Upper lobe of left lung (tissue), 6 donors: Measurements from ENCODE around the gene OR52D1. TPM values are rescaled to one million over a fixed set of nuclear protein-coding genes. Genes with fewer than 3 reads are reported as not detected.
A peak's percentile ranks its signal among the peaks of the same experiment; 100 is the strongest.

Experiments used
- ATAC-seq, 2 donors: fragments of 200-7000 bp; cut with Tn5 transposase; one replicate each; pipeline ENCODE4 v1.9.1; 2022; ENCODE audit warnings: mild to moderate bottlenecking in 2 of 2, moderate library complexity in 2 of 2; ENCODE audit not compliant: low FRiP score in 2 of 2
- DNase-seq, 2 donors: peaks; one replicate each; pipeline ENCODE4 v3.0.0-alpha.2; 2019 to 2020
- H3K27ac ChIP-seq, 4 donors: fragments of 200-600 bp; sonication (generic); one replicate each; pipeline ENCODE4 v1.5.1; 2016 to 2019
- H3K27me3 ChIP-seq, 4 donors: fragments of 200-600 bp; sonication (generic); one replicate each; pipeline ENCODE4 v1.5.1; 2017 to 2019
- H3K36me3 ChIP-seq, 4 donors: fragments of 200-600 bp; sonication (generic); one replicate each; pipeline ENCODE4 v1.5.1; 2016 to 2019
- H3K4me1 ChIP-seq, 4 donors: fragments of 200-600 bp; sonication (generic); one replicate each; pipeline ENCODE4 v1.5.1; 2018 to 2019
- H3K4me3 ChIP-seq, 4 donors: fragments of 200-600 bp; sonication (generic); one replicate each; pipeline ENCODE4 v1.5.1; 2017 to 2019; ENCODE audit warnings: mild to moderate bottlenecking in 2 of 4, moderate library complexity in 1 of 4
- H3K9me3 ChIP-seq, 4 donors: fragments of 200-600 bp; sonication (generic); one replicate each; pipeline ENCODE4 v1.5.1; 2018 to 2019
- EP300 ChIP-seq, 4 donors: sonication (generic); formaldehyde crosslinking; IDR thresholded peaks; one replicate each; pipeline ENCODE4 v1.5.1; 2017; ENCODE audit warnings: antibody characterized with exemption in 4 of 4, control low read depth in 2 of 4
- POLR2A ChIP-seq, 4 donors: fragments of 450-650 bp; IDR thresholded peaks; one replicate each; pipeline ENCODE4 v1.5.1; 2016 to 2017; ENCODE audit warnings: antibody characterized with exemption in 4 of 4, mild to moderate bottlenecking in 2 of 4
- POLR2AphosphoS5 ChIP-seq, 2 donors: sonication (generic); formaldehyde crosslinking; IDR thresholded peaks; one replicate each; pipeline ENCODE4 v1.5.1; 2017; ENCODE audit warnings: antibody characterized with exemption in 2 of 2
- WGBS, 2 donors: methylation state at CpG; one replicate each; pipeline ENCODE4 v1.1.5; 2017 to 2018; 5-methylcytosine and 5-hydroxymethylcytosine counted together
- total RNA-seq, 6 donors: library from RNA; depleted of rRNA in 4 of 6; stranded (reverse); fragments of >200 nt in 4 of 6; gene quantifications; one replicate each; pipeline versions ENCODE4 v1.1.0 to v1.2.1, GENCODE V29; 2016 to 2021
- TF ChIP-seq, protein P1 (sequence below), 6 experiments: fragments of 450-650 bp in 4 of 6; fragments of 200-600 bp in 2 of 6; sonication (generic) in 2 of 6; IDR thresholded peaks; one replicate each; pipeline ENCODE4 v1.5.1; 2016 to 2019; ENCODE audit warnings: antibody characterized with exemption in 6 of 6
- donor health status: DM: no; HTN: no; CAD: no; lungs with moderate emphysema.
- donor health status: DM: no; HTN: yes; CAD: no; lungs with severe emphysema.

Gene OR52D1
- total RNA-seq, 6 donors from 2014 or later: not detected

DNA sequence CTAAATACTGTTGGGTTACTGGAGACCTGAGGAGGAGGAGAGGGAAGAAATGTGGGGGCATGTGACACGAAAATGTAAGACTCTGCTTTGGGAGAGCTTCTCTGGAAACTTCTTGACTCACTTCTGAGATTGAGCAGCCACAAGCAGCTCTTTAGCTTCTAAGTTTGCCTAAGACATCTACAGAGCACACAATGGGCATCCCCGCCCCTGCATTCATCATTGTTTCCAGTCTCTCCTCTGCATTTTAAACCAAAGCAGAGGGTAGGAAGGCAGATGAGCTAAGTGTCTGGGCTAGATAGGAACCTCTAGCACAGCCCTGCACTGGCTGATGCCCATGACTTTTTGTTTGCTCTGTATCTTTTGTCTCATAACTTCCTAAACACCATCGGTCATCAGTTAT lies 2.1 kb upstream of the OR52D1 start:
- Histone ChIP-seq H3K36me3 (no peaks in the 10 kb centered on the region), H3K9me3 (no peaks in the 10 kb centered on the region), H3K27ac (no peak overlapping the region), H3K27me3 (no peaks in the 10 kb centered on the region), H3K4me3 (no peak overlapping the region), H3K4me1 (no peaks in the 10 kb centered on the region)
- DNase-seq (no peak), ATAC-seq (peak in 1 of 2 donors; percentile 26)
- WGBS, 2 donors: 68 to 74% methylated on average over 3 of the region's 3 CpGs
- no peak for TF ChIP-seq EP300 (IDR thresholded peaks at IDR 0.05)
- no peak for TF ChIP-seq POLR2AphosphoS5 (IDR thresholded peaks at IDR 0.05)
- TF ChIP-seq, protein P1, sequence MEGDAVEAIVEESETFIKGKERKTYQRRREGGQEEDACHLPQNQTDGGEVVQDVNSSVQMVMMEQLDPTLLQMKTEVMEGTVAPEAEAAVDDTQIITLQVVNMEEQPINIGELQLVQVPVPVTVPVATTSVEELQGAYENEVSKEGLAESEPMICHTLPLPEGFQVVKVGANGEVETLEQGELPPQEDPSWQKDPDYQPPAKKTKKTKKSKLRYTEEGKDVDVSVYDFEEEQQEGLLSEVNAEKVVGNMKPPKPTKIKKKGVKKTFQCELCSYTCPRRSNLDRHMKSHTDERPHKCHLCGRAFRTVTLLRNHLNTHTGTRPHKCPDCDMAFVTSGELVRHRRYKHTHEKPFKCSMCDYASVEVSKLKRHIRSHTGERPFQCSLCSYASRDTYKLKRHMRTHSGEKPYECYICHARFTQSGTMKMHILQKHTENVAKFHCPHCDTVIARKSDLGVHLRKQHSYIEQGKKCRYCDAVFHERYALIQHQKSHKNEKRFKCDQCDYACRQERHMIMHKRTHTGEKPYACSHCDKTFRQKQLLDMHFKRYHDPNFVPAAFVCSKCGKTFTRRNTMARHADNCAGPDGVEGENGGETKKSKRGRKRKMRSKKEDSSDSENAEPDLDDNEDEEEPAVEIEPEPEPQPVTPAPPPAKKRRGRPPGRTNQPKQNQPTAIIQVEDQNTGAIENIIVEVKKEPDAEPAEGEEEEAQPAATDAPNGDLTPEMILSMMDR (IDR thresholded peaks at IDR 0.05): no peak
- TF ChIP-seq POLR2A (IDR thresholded peaks at IDR 0.05): no peak

DNA sequence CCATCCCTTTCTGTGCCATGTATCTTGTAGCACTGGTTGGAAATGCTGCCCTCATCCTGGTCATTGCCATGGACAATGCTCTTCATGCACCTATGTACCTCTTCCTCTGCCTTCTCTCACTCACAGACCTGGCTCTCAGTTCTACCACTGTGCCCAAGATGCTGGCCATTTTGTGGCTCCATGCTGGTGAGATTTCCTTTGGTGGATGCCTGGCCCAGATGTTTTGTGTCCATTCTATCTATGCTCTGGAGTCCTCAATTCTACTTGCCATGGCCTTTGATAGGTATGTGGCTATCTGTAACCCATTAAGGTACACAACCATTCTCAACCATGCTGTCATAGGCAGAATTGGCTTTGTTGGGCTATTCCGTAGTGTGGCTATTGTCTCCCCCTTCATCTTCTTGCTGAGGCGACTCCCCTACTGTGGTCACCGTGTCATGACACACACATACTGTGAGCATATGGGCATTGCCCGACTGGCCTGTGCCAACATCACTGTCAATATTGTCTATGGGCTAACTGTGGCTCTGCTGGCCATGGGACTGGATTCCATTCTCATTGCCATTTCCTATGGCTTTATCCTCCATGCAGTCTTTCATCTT lies 414 bp downstream of the OR52D1 start:
- ATAC-seq: peak in 1 of 2 donors; percentile 16
- no peaks in the 10 kb centered on the region for H3K27me3 ChIP-seq
- WGBS, 2 donors: 94 to 100% methylated on average over 4 of the region's 4 CpGs
- no peak for DNase-seq
- TF ChIP-seq POLR2AphosphoS5 (IDR thresholded peaks at IDR 0.05) (no peak), POLR2A (IDR thresholded peaks at IDR 0.05) (no peak), EP300 (IDR thresholded peaks at IDR 0.05) (no peak)
- TF ChIP-seq, protein P1 (IDR thresholded peaks at IDR 0.05): no peak
- no peaks in the 10 kb centered on the region for H3K4me1 ChIP-seq
- H3K9me3 ChIP-seq: no peaks in the 10 kb centered on the region
- no peaks in the 10 kb centered on the region for H3K36me3 ChIP-seq
- H3K4me3 ChIP-seq: no peak overlapping the region
- no peak overlapping the region for H3K27ac ChIP-seq

DNA sequence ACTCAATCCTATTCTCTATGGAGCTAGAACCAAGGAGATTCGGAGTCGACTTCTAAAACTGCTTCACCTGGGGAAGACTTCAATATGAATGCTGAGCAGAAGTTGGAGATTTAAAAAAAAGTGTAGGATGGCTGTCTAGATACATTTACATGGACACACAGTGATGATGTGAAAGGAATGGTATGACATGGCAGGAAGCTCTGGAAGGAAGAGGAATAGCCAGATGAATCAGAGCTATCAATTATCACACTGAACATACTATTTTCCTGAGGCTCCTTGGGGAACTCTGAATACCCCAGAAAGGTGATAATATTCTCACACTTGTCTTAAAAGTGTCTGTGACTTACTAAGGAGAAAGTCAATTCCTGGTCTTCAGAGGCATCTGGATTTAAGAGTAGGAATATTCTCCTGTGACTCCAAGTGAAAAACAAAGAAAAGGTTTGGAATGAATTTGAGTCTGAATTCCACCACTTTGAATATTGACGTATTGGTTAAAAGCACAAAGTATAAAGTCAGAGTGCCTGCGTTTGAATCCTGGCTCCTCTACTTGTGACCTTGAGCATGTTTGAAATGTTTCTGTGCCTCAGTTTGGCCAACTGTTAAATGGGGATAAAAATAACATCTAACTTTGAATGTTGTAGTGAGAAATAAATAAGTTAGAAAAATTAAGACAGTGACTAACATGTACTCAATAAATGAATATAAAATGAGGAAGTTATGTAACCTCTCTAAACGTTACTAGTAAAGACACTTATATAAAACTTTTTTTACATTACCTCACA lies 1.3 kb downstream of the OR52D1 start:
- ATAC-seq: no peak
- 50 to 53% methylated on average over 5 of the region's 5 CpGs for WGBS, 2 donors
- H3K36me3 ChIP-seq: no peaks in the 10 kb centered on the region
- TF ChIP-seq POLR2A (IDR thresholded peaks at IDR 0.05) (no peak), EP300 (IDR thresholded peaks at IDR 0.05) (no peak), POLR2AphosphoS5 (IDR thresholded peaks at IDR 0.05) (no peak)
- TF ChIP-seq, protein P1 (IDR thresholded peaks at IDR 0.05): no peak
- H3K27me3 ChIP-seq: no peaks in the 10 kb centered on the region
- H3K27ac ChIP-seq: no peak overlapping the region
- no peaks in the 10 kb centered on the region for H3K4me1 ChIP-seq
- no peak for DNase-seq
- H3K4me3 ChIP-seq: no peak overlapping the region
- no peaks in the 10 kb centered on the region for H3K9me3 ChIP-seq

DNA sequence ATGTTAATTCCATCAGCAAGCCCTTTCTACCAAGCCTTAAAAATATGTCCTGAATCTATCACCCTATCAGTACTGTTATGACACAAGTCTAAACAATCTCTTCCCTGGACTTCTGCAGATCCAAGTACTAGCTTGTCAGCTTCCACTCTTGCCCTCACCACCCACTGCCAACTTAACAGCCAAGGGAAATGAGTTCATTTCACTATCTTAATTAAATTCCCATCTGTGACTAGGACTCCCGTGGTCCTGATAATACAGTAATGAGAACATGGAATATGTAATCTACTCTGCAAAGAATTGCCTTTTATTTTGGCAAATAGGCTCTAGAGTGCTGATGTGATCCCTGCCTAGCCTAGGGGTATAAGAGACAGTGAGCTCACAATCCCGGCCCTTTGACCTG lies 11.2 kb downstream of the OR52D1 start:
- H3K4me1 ChIP-seq: no peaks in the 10 kb centered on the region
- 54 to 67% methylated on average over 2 of the region's 2 CpGs for WGBS, 2 donors
- no peaks in the 10 kb centered on the region for H3K36me3 ChIP-seq
- H3K9me3 ChIP-seq: no peaks in the 10 kb centered on the region
- no peak for ATAC-seq
- no peak overlapping the region for H3K4me3 ChIP-seq
- no peaks in the 10 kb centered on the region for H3K27me3 ChIP-seq
- no peak overlapping the region for H3K27ac ChIP-seq
- TF ChIP-seq, protein P1 (IDR thresholded peaks at IDR 0.05): no peak
- DNase-seq: no peak

DNA sequence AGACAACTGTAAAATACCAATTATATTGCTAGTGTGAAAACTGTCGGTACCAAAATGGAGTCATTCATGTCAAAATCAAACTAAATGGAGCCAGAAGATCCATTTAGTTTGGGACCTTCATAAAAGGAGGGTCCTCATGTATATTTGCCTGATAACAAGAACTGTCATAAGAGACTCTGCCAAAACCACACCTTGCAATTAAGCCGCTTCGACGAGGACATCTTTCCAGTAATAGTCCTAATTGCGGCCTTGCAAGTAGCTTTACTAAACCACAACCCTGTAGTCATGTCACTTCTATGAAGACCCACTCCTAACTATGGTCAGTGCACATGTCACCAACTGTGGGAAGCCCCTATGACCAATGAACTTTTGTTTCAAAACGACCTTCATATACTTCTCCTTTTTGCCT lies 11.9 kb downstream of the OR52D1 start:
- DNase-seq (no peak), ATAC-seq (no peak)
- TF ChIP-seq POLR2A (IDR thresholded peaks at IDR 0.05) (no peak), EP300 (IDR thresholded peaks at IDR 0.05) (no peak), POLR2AphosphoS5 (IDR thresholded peaks at IDR 0.05) (no peak)
- TF ChIP-seq, protein P1 (IDR thresholded peaks at IDR 0.05): no peak
- Histone ChIP-seq H3K4me1 (no peaks in the 10 kb centered on the region), H3K27me3 (no peaks in the 10 kb centered on the region), H3K36me3 (no peaks in the 10 kb centered on the region), H3K27ac (no peak overlapping the region), H3K4me3 (no peak overlapping the region), H3K9me3 (no peaks in the 10 kb centered on the region)
- 72 to 80% methylated on average over 6 of the region's 6 CpGs for WGBS, 2 donors
